Lower leg skin (tissue), 4 donors: Measurements from ENCODE around the gene SSRP1. TPM values are rescaled to one million over a fixed set of nuclear protein-coding genes. Genes with fewer than 3 reads are reported as not detected.
"Not testable (repeated sequence)": the region's sequence is repeated elsewhere in the genome, so short reads cannot be mapped to it uniquely, and the experiment has no call there.

Experiments
- DNase-seq, 2 donors: peaks; one replicate each; pipeline ENCODE4 v3.0.0-alpha.2; 2019; ENCODE audit warnings: low spot score in 2 of 2
- H3K4me3 ChIP-seq: fragments of 200-600 bp; sonication (generic); 2 replicates; pipeline ENCODE4 v1.5.1; 2017; ENCODE audit warnings: mild to moderate bottlenecking, low read depth; ENCODE audit not compliant: poor library complexity, severe bottlenecking
- POLR2A ChIP-seq, 2 donors: fragments of 450-650 bp; IDR thresholded peaks; one replicate each; pipeline ENCODE4 v1.6.1; 2016 to 2017; ENCODE audit warnings: antibody characterized with exemption in 2 of 2, mild to moderate bottlenecking in 1 of 2, moderate library complexity in 1 of 2
- WGBS, 2 donors: methylation state at CpG; one replicate each; pipeline ENCODE4 v1.1.5; 2018; 5-methylcytosine and 5-hydroxymethylcytosine counted together
- intact Hi-C: fragments of 100-400 bp; cut with DNase I; formaldehyde crosslinking; loops from one replicate; pipeline ENCODE4 v1.15.0; 2023; ENCODE audit warnings: low total_unique reads
- total RNA-seq, 4 donors: library from RNA; depleted of rRNA; stranded (reverse); fragments of >200 nt; gene quantifications; one replicate each; pipeline ENCODE4 v1.1.0, GENCODE V29; 2016
- TF ChIP-seq, protein P1 (sequence below), 3 donors: fragments of 450-650 bp; IDR thresholded peaks; one replicate each; pipeline ENCODE4 v1.5.1; 2016; ENCODE audit warnings: antibody characterized with exemption in 3 of 3, mild to moderate bottlenecking in 3 of 3, moderate library complexity in 2 of 3

SSRP1 gene
- total RNA-seq, 4 donors from 2014 or later, result 66.1 to 76.1 (median 74.6) TPM

DNA sequence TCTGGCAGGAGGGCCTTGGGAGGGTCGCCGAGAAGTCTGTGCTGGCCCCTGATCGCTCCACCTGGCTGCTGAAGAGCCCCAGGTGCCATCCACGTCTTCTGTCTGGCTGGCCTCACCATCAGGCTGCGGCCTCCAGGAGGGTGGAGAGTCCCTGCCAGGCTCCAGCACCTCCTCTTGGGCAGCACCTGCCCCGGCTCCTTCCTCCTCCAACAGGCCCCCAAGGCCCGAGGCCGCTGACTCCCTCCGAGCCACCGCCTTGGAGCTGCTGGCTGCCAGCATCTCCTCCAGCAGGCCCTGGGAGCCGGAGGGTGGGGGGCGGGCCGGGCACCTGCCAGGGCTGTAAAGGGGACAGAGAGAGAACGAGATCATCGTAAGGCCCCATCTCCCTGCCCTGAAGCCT lies 33.2 kb downstream of the SSRP1 start:
- 81 to 82% methylated on average over 15 of the region's 15 CpGs for WGBS, 2 donors
- intact Hi-C loops, result no loop called here
- TF ChIP-seq, protein P1, sequence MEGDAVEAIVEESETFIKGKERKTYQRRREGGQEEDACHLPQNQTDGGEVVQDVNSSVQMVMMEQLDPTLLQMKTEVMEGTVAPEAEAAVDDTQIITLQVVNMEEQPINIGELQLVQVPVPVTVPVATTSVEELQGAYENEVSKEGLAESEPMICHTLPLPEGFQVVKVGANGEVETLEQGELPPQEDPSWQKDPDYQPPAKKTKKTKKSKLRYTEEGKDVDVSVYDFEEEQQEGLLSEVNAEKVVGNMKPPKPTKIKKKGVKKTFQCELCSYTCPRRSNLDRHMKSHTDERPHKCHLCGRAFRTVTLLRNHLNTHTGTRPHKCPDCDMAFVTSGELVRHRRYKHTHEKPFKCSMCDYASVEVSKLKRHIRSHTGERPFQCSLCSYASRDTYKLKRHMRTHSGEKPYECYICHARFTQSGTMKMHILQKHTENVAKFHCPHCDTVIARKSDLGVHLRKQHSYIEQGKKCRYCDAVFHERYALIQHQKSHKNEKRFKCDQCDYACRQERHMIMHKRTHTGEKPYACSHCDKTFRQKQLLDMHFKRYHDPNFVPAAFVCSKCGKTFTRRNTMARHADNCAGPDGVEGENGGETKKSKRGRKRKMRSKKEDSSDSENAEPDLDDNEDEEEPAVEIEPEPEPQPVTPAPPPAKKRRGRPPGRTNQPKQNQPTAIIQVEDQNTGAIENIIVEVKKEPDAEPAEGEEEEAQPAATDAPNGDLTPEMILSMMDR (IDR thresholded peaks at IDR 0.05), result no peak
- no peak for TF ChIP-seq POLR2A (IDR thresholded peaks at IDR 0.05)
- DNase-seq, result peak in 1 of 2 donors; percentile 84
- H3K4me3 ChIP-seq, result no peak overlapping the region

DNA sequence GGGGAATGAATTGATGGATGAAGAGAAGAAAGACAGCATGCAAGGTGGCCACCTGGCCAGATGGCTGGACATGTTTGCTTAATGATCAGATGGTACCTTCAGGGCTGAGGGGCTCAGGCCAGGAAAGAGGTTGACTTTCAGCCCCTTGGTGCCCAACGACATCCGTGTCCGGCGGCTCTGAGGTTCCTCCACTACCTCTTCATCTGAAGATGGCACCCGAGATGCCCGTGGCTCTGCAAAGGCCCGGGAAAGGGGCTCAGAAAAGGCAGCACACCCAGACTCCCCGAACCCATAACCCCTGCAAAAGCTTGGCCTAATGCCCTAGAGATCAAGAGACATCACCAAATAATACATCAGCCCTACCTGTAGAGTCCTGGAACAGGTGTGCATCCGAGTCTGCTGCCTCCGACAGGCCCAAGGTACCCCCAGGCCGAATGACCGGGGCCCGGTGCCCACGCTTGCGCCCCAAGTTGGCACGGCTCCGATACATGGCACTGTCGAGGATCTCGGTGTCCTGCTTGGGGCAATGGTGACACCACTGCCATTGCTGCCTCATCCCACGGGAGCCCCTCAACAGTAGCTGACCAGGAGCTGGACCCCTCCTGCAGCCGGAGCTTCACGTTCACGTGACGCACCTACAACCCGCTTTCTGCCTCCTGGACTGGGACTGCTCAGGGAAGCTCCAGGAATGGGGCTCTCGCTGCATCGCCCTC lies 33.8 kb downstream of the SSRP1 start:
- WGBS, 2 donors, result 96 to 98% methylated on average over 26 of the region's 27 CpGs
- peak in 1 of 2 donors; percentile 82 for DNase-seq
- TF ChIP-seq, protein P1 (IDR thresholded peaks at IDR 0.05), result no peak
- TF ChIP-seq POLR2A (IDR thresholded peaks at IDR 0.05), result no peak
- H3K4me3 ChIP-seq, result no peak overlapping the region
- intact Hi-C loops, result no loop called here

DNA sequence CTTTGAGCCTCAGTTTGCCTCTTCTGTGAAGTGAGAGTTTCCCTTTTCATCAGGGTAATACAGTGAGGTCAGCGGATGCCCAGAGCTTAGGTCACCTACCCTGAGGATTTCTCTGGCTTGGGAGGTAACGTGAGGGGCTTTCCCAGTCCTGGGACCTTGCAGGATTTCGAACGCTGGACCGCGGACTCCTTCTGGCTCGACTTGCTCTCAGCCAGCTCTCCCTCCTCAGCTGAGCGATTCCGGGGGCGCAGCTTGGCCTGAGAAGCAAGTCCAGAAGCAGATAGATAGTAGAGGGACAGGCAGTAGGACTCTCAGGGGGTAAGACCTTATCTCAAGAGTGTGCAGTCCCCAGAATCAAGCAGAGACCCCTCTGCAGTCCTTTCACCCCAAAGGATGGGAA lies 34.9 kb downstream of the SSRP1 start:
- no peak overlapping the region for H3K4me3 ChIP-seq
- WGBS, 2 donors, result 97 to 100% methylated on average over 7 to 10 of the region's 10 CpGs
- TF ChIP-seq POLR2A (IDR thresholded peaks at IDR 0.05), result no peak
- TF ChIP-seq, protein P1 (IDR thresholded peaks at IDR 0.05), result no peak
- peak in 1 of 2 donors; percentile 82 for DNase-seq
- intact Hi-C loops, result no loop called here

DNA sequence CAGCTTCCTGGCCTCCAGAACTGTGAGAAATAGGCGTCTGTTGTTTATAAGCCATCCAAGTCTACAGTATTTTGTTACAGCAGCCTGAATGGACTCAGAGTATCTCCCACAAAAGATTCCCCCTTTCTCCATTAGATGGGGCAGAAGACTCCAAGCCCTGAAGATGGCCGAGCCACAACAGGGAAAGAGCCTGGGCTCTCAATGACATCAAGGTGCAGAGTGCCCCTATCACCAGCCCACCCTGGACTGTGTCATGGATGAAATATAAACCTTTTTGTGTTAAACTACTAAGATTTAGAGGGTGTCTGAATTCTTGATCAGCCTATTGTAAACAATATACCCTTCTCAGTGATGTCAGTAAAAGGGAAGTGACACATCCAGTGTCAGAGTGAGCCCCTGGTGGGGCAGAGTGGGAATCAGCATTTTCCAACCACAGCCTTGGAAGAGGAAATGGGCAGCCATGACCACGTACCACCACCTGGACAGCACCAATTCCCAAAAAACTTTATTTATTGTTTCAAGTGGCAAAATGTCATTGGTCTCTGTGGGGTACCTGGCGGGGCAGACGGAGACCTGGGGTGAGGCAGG lies 36.4 kb downstream of the SSRP1 start:
- WGBS, 2 donors, result 91 to 100% methylated on average over 5 of the region's 5 CpGs
- no peak overlapping the region for H3K4me3 ChIP-seq
- intact Hi-C loops, result no loop called here
- TF ChIP-seq POLR2A (IDR thresholded peaks at IDR 0.05), result no peak
- TF ChIP-seq, protein P1 (IDR thresholded peaks at IDR 0.05), result no peak
- no peak for DNase-seq

DNA sequence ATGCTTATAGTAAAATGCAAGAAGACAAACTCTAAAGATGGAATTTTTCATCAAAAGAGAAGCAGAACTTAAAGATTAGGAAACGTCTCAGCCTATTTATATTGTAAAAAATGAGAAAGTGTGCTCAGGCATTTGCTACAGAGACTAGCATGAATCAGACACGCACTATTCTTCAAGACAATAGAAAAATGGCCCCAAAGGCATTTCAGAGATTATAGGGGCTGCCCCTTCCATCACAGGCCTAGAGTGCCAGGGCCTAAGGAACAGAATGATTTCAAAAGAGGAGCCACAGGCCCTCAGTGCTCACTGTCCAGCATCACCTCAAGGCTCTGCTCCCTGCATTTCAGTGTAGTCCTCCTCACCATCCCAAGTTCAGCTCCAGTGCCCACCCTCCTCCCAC lies 38.5 kb downstream of the SSRP1 start:
- intact Hi-C loops, result no loop called here
- no peak for DNase-seq
- H3K4me3 ChIP-seq, result no peak overlapping the region
- 76 to 82% methylated on average over 2 of the region's 2 CpGs for WGBS, 2 donors
- no peak for TF ChIP-seq POLR2A (IDR thresholded peaks at IDR 0.05)
- TF ChIP-seq, protein P1 (IDR thresholded peaks at IDR 0.05), result no peak

DNA sequence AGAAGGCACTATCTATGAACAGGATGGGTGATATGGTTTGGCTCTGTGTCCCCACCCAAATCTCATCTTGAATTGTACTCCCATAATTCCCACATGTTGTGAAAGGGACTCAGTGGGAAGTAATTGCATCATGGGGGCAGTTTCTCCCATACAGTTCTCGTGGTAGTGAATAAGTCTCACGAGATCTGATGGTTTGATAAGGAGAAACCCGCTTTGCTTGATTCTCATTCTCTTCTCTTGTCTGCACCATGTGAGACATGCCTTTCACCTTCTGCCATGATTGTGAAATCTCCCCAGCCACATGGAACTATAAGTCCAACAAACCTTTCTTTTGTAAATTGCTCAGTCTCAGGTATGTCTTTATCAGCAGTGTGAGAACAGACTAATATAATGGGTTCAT lies 39.5 kb downstream of the SSRP1 start:
- H3K4me3 ChIP-seq, DNase-seq, intact Hi-C loops: not testable (repeated sequence)
- WGBS, 2 donors, result 65 to 83% methylated on average over 3 of the region's 3 CpGs
